ENCODE measurements around the gene CLCN5.

- TF ChIP-seq CTCF (IDR thresholded peaks at IDR 0.05; ENCODE audit: poor library complexity) (peak; percentile 54), EZH2 (IDR thresholded peaks at IDR 0.05; ENCODE audit: borderline replicate concordance) (no peak)
Observed at GRCh38 chrX:49884290-49884862, 38.0 kb upstream of the CLCN5 start.
